ENCODE data around the gene RNF214.

Gene RNF214

DNA sequence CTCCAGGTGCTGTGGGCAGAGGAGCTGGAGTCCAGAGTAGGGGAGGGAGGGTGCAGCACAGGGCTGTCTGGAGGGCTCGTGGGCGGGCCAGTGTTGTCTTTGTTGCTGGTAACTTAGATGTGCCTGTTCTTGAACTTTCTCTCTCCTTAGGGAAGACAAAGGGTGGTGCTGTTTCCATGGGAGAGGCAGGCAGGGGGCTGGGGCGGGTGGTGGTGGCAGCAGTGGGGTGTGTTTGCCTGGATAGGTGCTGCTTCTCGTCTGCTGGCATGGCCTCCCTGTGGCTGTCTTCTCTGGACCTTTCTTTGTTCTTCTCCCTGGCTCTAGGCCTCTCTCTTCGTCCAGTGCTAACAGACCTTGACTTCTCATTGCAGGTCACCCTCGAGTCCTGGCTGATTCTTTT, 45.5 kb upstream of the RNF214 start:
- no peak for ATAC-seq
- no peak for TF ChIP-seq POU6F1 (CRISPR knock-in tag; IDR thresholded peaks at IDR 0.05; ENCODE audit: borderline replicate concordance, low read depth)
- TF ChIP-seq ZFP30 (CRISPR knock-in tag; IDR thresholded peaks at IDR 0.05) = no peak
- no peak for TF ChIP-seq ZFP3 (CRISPR knock-in tag; IDR thresholded peaks at IDR 0.05)
- no peak for TF ChIP-seq GLIS3 (CRISPR knock-in tag; IDR thresholded peaks at IDR 0.05)
- no peak for TF ChIP-seq RARB (CRISPR knock-in tag; IDR thresholded peaks at IDR 0.05)
- no peak for TF ChIP-seq PPARA (CRISPR knock-in tag; IDR thresholded peaks at IDR 0.05; ENCODE audit: borderline replicate concordance)

DNA sequence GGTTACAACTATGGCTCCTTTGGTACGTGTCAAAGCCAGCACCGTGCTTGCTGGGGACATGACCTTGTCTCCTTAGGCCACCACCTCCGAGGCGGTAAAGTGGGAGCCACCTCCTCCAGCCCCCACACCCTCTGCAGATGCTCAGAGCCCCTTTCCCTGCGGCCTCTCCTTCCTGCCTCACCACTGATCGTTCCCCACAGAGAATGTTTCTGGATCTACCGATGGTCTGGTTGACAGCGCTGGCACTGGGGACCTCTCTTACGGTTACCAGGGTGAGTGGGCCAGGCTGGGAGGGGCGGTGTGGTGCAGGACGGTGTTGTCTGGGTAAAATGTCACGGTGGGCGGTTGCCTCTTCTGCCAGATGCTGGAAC, 45.1 kb upstream of the RNF214 start:
- no peak for TF ChIP-seq ZNF70 (CRISPR knock-in tag; IDR thresholded peaks at IDR 0.05)
- TF ChIP-seq ESRRG (CRISPR knock-in tag; IDR thresholded peaks at IDR 0.05) = no peak
- no peak for TF ChIP-seq CSDC2 (CRISPR knock-in tag; IDR thresholded peaks at IDR 0.05)
- ATAC-seq = no peak

- TF ChIP-seq GLIS3 (CRISPR knock-in tag; IDR thresholded peaks at IDR 0.05) (no peak), PPARA (CRISPR knock-in tag; IDR thresholded peaks at IDR 0.05; ENCODE audit: borderline replicate concordance) (no peak), CSRNP3 (CRISPR knock-in tag; IDR thresholded peaks at IDR 0.05) (no peak), CREB5 (CRISPR knock-in tag; IDR thresholded peaks at IDR 0.05; ENCODE audit: low read depth) (no peak), ARNTL (CRISPR knock-in tag; IDR thresholded peaks at IDR 0.05; ENCODE audit: borderline replicate concordance, low read depth) (no peak), ZNF70 (CRISPR knock-in tag; IDR thresholded peaks at IDR 0.05) (no peak), ISL1 (CRISPR knock-in tag; IDR thresholded peaks at IDR 0.05) (no peak), TCF4 (CRISPR knock-in tag; IDR thresholded peaks at IDR 0.05; ENCODE audit: borderline replicate concordance) (no peak), ZNF565 (CRISPR knock-in tag; conservative IDR thresholded peaks at IDR 0.05; ENCODE audit: low read depth) (no peak), SNAI2 (CRISPR knock-in tag; IDR thresholded peaks at IDR 0.05) (no peak), ZC3H10 (CRISPR knock-in tag; IDR thresholded peaks at IDR 0.05) (no peak), RARB (CRISPR knock-in tag; IDR thresholded peaks at IDR 0.05) (no peak)
- TF ChIP-seq, protein P1, sequence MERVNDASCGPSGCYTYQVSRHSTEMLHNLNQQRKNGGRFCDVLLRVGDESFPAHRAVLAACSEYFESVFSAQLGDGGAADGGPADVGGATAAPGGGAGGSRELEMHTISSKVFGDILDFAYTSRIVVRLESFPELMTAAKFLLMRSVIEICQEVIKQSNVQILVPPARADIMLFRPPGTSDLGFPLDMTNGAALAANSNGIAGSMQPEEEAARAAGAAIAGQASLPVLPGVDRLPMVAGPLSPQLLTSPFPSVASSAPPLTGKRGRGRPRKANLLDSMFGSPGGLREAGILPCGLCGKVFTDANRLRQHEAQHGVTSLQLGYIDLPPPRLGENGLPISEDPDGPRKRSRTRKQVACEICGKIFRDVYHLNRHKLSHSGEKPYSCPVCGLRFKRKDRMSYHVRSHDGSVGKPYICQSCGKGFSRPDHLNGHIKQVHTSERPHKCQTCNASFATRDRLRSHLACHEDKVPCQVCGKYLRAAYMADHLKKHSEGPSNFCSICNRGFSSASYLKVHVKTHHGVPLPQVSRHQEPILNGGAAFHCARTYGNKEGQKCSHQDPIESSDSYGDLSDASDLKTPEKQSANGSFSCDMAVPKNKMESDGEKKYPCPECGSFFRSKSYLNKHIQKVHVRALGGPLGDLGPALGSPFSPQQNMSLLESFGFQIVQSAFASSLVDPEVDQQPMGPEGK (CRISPR knock-in tag; IDR thresholded peaks at IDR 0.05; ENCODE audit: borderline replicate concordance) = no peak
- TF ChIP-seq, protein P2, sequence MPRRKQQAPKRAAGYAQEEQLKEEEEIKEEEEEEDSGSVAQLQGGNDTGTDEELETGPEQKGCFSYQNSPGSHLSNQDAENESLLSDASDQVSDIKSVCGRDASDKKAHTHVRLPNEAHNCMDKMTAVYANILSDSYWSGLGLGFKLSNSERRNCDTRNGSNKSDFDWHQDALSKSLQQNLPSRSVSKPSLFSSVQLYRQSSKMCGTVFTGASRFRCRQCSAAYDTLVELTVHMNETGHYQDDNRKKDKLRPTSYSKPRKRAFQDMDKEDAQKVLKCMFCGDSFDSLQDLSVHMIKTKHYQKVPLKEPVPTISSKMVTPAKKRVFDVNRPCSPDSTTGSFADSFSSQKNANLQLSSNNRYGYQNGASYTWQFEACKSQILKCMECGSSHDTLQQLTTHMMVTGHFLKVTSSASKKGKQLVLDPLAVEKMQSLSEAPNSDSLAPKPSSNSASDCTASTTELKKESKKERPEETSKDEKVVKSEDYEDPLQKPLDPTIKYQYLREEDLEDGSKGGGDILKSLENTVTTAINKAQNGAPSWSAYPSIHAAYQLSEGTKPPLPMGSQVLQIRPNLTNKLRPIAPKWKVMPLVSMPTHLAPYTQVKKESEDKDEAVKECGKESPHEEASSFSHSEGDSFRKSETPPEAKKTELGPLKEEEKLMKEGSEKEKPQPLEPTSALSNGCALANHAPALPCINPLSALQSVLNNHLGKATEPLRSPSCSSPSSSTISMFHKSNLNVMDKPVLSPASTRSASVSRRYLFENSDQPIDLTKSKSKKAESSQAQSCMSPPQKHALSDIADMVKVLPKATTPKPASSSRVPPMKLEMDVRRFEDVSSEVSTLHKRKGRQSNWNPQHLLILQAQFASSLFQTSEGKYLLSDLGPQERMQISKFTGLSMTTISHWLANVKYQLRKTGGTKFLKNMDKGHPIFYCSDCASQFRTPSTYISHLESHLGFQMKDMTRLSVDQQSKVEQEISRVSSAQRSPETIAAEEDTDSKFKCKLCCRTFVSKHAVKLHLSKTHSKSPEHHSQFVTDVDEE (CRISPR knock-in tag; IDR thresholded peaks at IDR 0.05) = no peak
- no peak for ATAC-seq
Observed at GRCh38 chr11:117187799-117188481, 44.5 kb upstream of the RNF214 start.

DNA sequence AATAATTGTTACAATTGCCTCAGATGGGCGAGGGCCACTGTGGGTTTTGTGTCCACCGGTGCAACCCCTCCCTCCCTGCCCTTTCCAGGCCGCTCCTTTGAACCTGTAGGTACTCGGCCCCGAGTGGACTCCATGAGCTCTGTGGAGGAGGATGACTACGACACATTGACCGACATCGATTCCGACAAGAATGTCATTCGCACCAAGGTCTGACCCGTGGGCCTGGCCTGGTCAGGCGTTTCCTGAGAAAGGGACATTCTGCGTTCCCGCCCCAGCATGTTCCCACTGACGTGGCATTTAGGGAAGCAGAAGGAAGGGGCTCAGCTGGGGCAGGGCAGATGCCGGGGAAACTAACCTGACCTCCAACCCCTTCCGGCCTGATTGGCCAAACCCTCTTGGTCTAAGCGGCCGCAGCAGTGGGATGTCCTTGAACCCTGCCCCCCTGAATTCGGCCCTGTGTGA, 43.8 kb upstream of the RNF214 start:
- no peak for ATAC-seq
- TF ChIP-seq ZNF8 (CRISPR knock-in tag; IDR thresholded peaks at IDR 0.05) = no peak
- TF ChIP-seq PPARA (CRISPR knock-in tag; IDR thresholded peaks at IDR 0.05; ENCODE audit: borderline replicate concordance) = no peak
- no peak for TF ChIP-seq ISL1 (CRISPR knock-in tag; IDR thresholded peaks at IDR 0.05)
- TF ChIP-seq ZNF565 (CRISPR knock-in tag; conservative IDR thresholded peaks at IDR 0.05; ENCODE audit: low read depth) = no peak
- no peak for TF ChIP-seq CSDC2 (CRISPR knock-in tag; IDR thresholded peaks at IDR 0.05)
- TF ChIP-seq ESRRG (CRISPR knock-in tag; IDR thresholded peaks at IDR 0.05) = no peak
- TF ChIP-seq, protein P1 (CRISPR knock-in tag; IDR thresholded peaks at IDR 0.05; ENCODE audit: borderline replicate concordance) = no peak
- TF ChIP-seq OSR1 (CRISPR knock-in tag; IDR thresholded peaks at IDR 0.05) = no peak
- no peak for TF ChIP-seq ARNTL (CRISPR knock-in tag; IDR thresholded peaks at IDR 0.05; ENCODE audit: borderline replicate concordance, low read depth)
- TF ChIP-seq POU6F1 (CRISPR knock-in tag; IDR thresholded peaks at IDR 0.05; ENCODE audit: borderline replicate concordance, low read depth) = no peak
- TF ChIP-seq ZNF70 (CRISPR knock-in tag; IDR thresholded peaks at IDR 0.05) = no peak
- TF ChIP-seq ZFP30 (CRISPR knock-in tag; IDR thresholded peaks at IDR 0.05) = no peak
- no peak for TF ChIP-seq SNAI2 (CRISPR knock-in tag; IDR thresholded peaks at IDR 0.05)
- no peak for TF ChIP-seq GLIS3 (CRISPR knock-in tag; IDR thresholded peaks at IDR 0.05)

Measured in SK-N-SH treated with all-trans-retinoic acid at 6 μM for 48 hours (cell line).